Measurements from ENCODE around the gene KLHL35.

DNA sequence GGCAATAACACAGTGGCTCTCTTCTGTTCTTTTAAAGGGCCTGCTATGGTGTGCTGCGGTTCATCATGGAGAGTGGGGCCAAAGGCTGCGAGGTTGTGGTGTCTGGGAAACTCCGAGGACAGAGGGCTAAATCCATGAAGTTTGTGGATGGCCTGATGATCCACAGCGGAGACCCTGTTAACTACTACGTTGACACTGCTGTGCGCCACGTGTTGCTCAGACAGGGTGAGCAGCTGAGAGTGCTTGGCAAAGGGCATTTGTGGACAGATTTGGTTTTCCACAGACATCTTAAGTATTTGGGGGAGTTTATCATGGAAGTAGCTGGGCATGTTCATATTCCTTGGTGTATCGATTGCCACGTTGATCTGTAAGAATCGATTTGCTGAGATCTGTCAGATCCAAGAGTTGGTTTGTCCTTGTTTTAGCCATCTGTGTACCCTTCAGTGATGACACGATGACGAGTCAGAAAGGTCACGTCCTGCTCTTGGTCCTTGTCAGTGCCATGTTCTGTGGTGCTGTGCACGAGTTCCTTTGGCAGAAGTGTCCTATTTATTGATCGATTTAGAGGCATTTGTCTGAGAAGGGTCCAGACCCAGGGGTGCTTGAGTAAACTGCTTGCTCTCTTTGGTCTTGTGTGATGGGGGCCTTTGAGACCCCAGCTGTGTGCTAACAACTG is 28.9 kb downstream of the KLHL35 start:
- TF ChIP-seq CTCF (IDR thresholded peaks at IDR 0.05; ENCODE audit: low read depth, low read length, poor library complexity, severe bottlenecking), result no peak
- TF ChIP-seq EZH2phosphoT487 (IDR thresholded peaks at IDR 0.05; ENCODE audit: borderline replicate concordance, low read length), result no peak
